B cell (primary cell): ENCODE data around the gene OR2Y1.

Source experiments
- EZH2 ChIP-seq: IDR thresholded peaks from 2 replicates; pipeline ENCODE4 v1.6.1; 2012; ENCODE audit warnings: borderline replicate concordance, low read depth, mild to moderate bottlenecking, moderate library complexity, low read length; ENCODE audit not compliant: insufficient read depth, poor library complexity, severe bottlenecking
- TF ChIP-seq, protein P1 (sequence below): fragments of 200-600 bp; IDR thresholded peaks from one replicate; pipeline ENCODE4 v1.8.0; 2022; ENCODE audit warnings: antibody characterized with exemption, mild to moderate bottlenecking

DNA sequence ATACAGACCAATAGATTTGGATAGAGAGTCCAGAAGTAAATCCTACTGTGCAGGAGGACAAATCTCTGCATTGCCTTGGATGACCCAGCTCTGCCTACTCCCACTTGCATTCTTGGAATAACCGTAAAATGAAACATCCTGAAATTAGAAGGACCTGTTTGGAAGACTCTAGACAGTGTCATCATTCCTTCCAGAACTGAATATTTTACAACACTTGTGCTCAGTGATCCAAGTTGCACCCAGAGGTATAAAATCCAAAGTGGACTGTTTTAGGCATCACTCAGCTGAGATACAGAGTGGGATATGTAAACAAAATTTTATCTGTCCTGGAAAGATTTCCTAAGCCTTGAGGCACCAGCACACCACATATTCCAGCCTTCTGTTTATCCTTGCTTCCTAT, 43.7 kb downstream of the OR2Y1 start:
- TF ChIP-seq, protein P1, sequence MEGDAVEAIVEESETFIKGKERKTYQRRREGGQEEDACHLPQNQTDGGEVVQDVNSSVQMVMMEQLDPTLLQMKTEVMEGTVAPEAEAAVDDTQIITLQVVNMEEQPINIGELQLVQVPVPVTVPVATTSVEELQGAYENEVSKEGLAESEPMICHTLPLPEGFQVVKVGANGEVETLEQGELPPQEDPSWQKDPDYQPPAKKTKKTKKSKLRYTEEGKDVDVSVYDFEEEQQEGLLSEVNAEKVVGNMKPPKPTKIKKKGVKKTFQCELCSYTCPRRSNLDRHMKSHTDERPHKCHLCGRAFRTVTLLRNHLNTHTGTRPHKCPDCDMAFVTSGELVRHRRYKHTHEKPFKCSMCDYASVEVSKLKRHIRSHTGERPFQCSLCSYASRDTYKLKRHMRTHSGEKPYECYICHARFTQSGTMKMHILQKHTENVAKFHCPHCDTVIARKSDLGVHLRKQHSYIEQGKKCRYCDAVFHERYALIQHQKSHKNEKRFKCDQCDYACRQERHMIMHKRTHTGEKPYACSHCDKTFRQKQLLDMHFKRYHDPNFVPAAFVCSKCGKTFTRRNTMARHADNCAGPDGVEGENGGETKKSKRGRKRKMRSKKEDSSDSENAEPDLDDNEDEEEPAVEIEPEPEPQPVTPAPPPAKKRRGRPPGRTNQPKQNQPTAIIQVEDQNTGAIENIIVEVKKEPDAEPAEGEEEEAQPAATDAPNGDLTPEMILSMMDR, result no peak
- TF ChIP-seq EZH2, result no peak
